GM12878 (cell line): ENCODE measurements around the gene TMEM9B. TPM values are rescaled to one million over a fixed set of nuclear protein-coding genes. Genes with fewer than 3 reads are reported as not detected.

ENCODE experiments used
- ATAC-seq: fragments of 200-7000 bp; cut with Tn5 transposase; 3 replicates; pipeline ENCODE4 v1.9.1; 2020; ENCODE audit warnings: mild to moderate bottlenecking, moderate library complexity
- BruUV-seq: library from RNA; stranded (reverse); fragments of 400-500 nt; replicated peaks from 2 replicates; lab custom pipeline; 2021; lab: Mats Ljungman, UMichigan
- CTCF ChIA-PET: fragments of 300-600 bp; sonication (Branson Sonifier 250); formaldehyde crosslinking; extraction: SDS; loops from one replicate; lab custom pipeline; 2021; ENCODE audit warnings: inconsistent platforms; lab: Yijun Ruan, JAX
- POLR2A ChIA-PET: fragments of 350-600 bp; formaldehyde crosslinking; extraction: SDS; loops from one replicate; lab custom pipeline; 2021; ENCODE audit warnings: inconsistent platforms; lab: Charles Lee
- RAD21 ChIA-PET: fragments of 300-600 bp; sonication (Branson Sonifier 250); formaldehyde crosslinking; loops from one replicate; lab custom pipeline; 2023; ENCODE audit warnings: antibody characterized with exemption; ENCODE audit not compliant: unreplicated experiment; lab: Charles Lee
- SMC1A ChIA-PET: fragments of 300-600 bp; sonication (Branson Sonifier 250); formaldehyde crosslinking; loops from one replicate; lab custom pipeline; 2023; ENCODE audit not compliant: unreplicated experiment, uncharacterized antibody; lab: Charles Lee
- DNase-seq: peaks from one replicate; pipeline ENCODE4 v3.0.0-alpha.2; 2011; ENCODE audit warnings: low read depth, low spot score
- FAIRE-seq: peaks from 3 replicates; lab custom pipeline; 2011; peaks lifted over from hg19 to GRCh38; lab: Jason Lieb, UNC
- H2AFZ ChIP-seq: 2 replicates; pipeline ENCODE4 v1.6.0; 2011; ENCODE audit warnings: low read depth, low read length, control low read depth; ENCODE audit not compliant: control insufficient read depth
- H3K27ac ChIP-seq: 2 replicates; pipeline ENCODE4 v1.5.1; 2011; ENCODE audit warnings: control low read depth; ENCODE audit not compliant: control insufficient read depth, insufficient read depth
- H3K27me3 ChIP-seq, 2 experiments: replicated peaks in 1 of 2; 2 replicates each; pipeline versions ENCODE4 v1.6.0 to v1.6.1; 2011; ENCODE audit warnings: low read length in 1 of 2; ENCODE audit not compliant: control insufficient read depth in 2 of 2, insufficient read depth in 2 of 2
- H3K36me3 ChIP-seq, 2 experiments: 2 replicates each; pipeline ENCODE4 v1.5.1; 2011; ENCODE audit warnings: low read length in 1 of 2; ENCODE audit not compliant: control insufficient read depth in 2 of 2, insufficient read depth in 2 of 2
- H3K4me1 ChIP-seq: 2 replicates; pipeline ENCODE4 v1.6.1; 2011; ENCODE audit warnings: mild to moderate bottlenecking, low read length, moderate library complexity, mixed read lengths; ENCODE audit not compliant: control insufficient read depth, insufficient read depth
- H3K4me2 ChIP-seq: 2 replicates; pipeline ENCODE4 v1.6.0; 2011; ENCODE audit warnings: control low read depth; ENCODE audit not compliant: control insufficient read depth, insufficient read depth
- H3K4me3 ChIP-seq: fragments of 200-600 bp; sonication (generic); 2 replicates; pipeline ENCODE4 v1.5.1; 2016
- H3K79me2 ChIP-seq: 2 replicates; pipeline ENCODE4 v1.6.0; 2011; ENCODE audit warnings: low read length; ENCODE audit not compliant: control insufficient read depth, insufficient read depth
- H3K9ac ChIP-seq: 2 replicates; pipeline ENCODE4 v1.8.0; 2011; ENCODE audit warnings: low read length, control low read depth, mixed read lengths; ENCODE audit not compliant: control insufficient read depth, insufficient read depth
- H3K9me3 ChIP-seq: replicated peaks from 3 replicates; pipeline ENCODE4 v1.5.1; 2011; ENCODE audit warnings: mild to moderate bottlenecking, low read length; ENCODE audit not compliant: control insufficient read depth, insufficient read depth
- H4K20me1 ChIP-seq: 2 replicates; pipeline ENCODE4 v1.6.0; 2011; ENCODE audit not compliant: control insufficient read depth, insufficient read depth
- BHLHE40 ChIP-seq, 2 experiments: fragments of 450-650 bp in 1 of 2; IDR thresholded peaks; 2 replicates each; pipeline ENCODE4 v1.6.1; 2011 to 2017; ENCODE audit warnings: low read depth in 2 of 2, borderline replicate concordance in 1 of 2, improper control_type of control experiment in 1 of 2, low read length in 1 of 2, mild to moderate bottlenecking in 1 of 2
- ELK1 ChIP-seq: IDR thresholded peaks from 2 replicates; pipeline ENCODE4 v1.6.1; 2012; ENCODE audit warnings: low read depth, low read length, improper control_type of control experiment
- FOS ChIP-seq: IDR thresholded peaks from 3 replicates; pipeline ENCODE4 v1.6.1; 2011; ENCODE audit warnings: borderline replicate concordance; ENCODE audit not compliant: insufficient read length; ENCODE audit errors: extremely low read depth
- FOXM1 ChIP-seq: IDR thresholded peaks from 2 replicates; pipeline ENCODE4 v1.6.1; 2012; ENCODE audit warnings: low read depth, mild to moderate bottlenecking, inconsistent platforms, low read length, moderate library complexity
- HDGF ChIP-seq: fragments of 450-650 bp; IDR thresholded peaks from 2 replicates; pipeline ENCODE4 v1.6.1; 2016; ENCODE audit warnings: antibody characterized with exemption
- JUNB ChIP-seq: IDR thresholded peaks from 2 replicates; pipeline ENCODE4 v1.6.1; 2016; ENCODE audit warnings: antibody characterized with exemption, mild to moderate bottlenecking
- MTA2 ChIP-seq: fragments of 450-650 bp; IDR thresholded peaks from 2 replicates; pipeline ENCODE4 v1.6.1; 2016; ENCODE audit warnings: low read depth, mild to moderate bottlenecking, moderate library complexity
- RBBP5 ChIP-seq: fragments of 200-600 bp; sonication (generic); conservative IDR thresholded peaks from 2 replicates; pipeline ENCODE4 v1.6.1; 2016
- RELB ChIP-seq: fragments of 450-650 bp; IDR thresholded peaks from 2 replicates; pipeline ENCODE4 v1.6.1; 2017; ENCODE audit warnings: low read depth, mild to moderate bottlenecking, moderate library complexity
- STAT3 ChIP-seq: IDR thresholded peaks from 2 replicates; pipeline ENCODE4 v1.6.1; 2011; ENCODE audit warnings: low read depth, low read length, improper control_type of control experiment
- TBL1XR1 ChIP-seq: IDR thresholded peaks from 2 replicates; pipeline ENCODE4 v1.6.1; 2012; ENCODE audit warnings: low read depth, low read length, improper control_type of control experiment
- YBX1 ChIP-seq: fragments of 450-650 bp; IDR thresholded peaks from 2 replicates; pipeline ENCODE4 v1.6.1; 2016; ENCODE audit warnings: antibody characterized with exemption
- ZNF217 ChIP-seq: fragments of 450-650 bp; IDR thresholded peaks from 2 replicates; pipeline ENCODE4 v1.6.1; 2017; ENCODE audit warnings: antibody characterized with exemption, mild to moderate bottlenecking
- ZNF687 ChIP-seq: fragments of 450-650 bp; IDR thresholded peaks from 2 replicates; pipeline ENCODE4 v1.6.1; 2017; ENCODE audit warnings: mild to moderate bottlenecking, moderate library complexity
- WGBS: methylation state at CpG from one replicate; pipeline ENCODE4 v1.1.6; 2016; ENCODE audit warnings: low lambda C conversion rate; ENCODE audit not compliant: insufficient replicate concordance, insufficient coverage; ENCODE audit errors: missing lambda C conversion rate; 5-methylcytosine and 5-hydroxymethylcytosine counted together
- in situ Hi-C: fragments of 300-500 bp; cut with MboI; formaldehyde crosslinking; loops from 9 replicates; pipeline ENCODE4 v1.14.3; 2018; ENCODE audit warnings: mixed read lengths
- intact Hi-C: fragments of 100-400 bp; cut with micrococcal nuclease; formaldehyde crosslinking; loops from one replicate; pipeline ENCODE4 v1.14.2; 2022; ENCODE audit not compliant: unreplicated experiment
- polyA plus RNA-seq, 11 experiments: library from polyadenylated mRNA; depleted of rRNA in 4 of 11; unstranded in 6 of 11; stranded (reverse) in 5 of 11; fragments of >200 nt; fragmentation: Nextera tagmentation in 4 of 11; fragmentation: Illumina TruSeq in 1 of 11; extraction: Ambion mirVana in 4 of 11; extraction: Trizol in 1 of 11; gene quantifications; 1 replicate in 1 of 11; 2 replicates in 10 of 11; pipeline versions ENCODE4 v1.2.1 to v1.2.3, GENCODE V29; 2011 to 2016; ENCODE audit warnings: inconsistent platforms in 2 of 11, missing spikeins in 2 of 11, low read depth in 1 of 11
- total RNA-seq, 4 experiments: library from RNA; depleted of rRNA in 3 of 4; stranded (reverse); fragments of >200 nt in 3 of 4; fragmentation: Illumina TruSeq in 1 of 4; extraction: Trizol in 1 of 4; gene quantifications; 2 replicates each; pipeline versions ENCODE4 v1.2.1 to v1.2.3, GENCODE V29; 2013 to 2021
- TF ChIP-seq, protein P1 (sequence below): fragments of 150-350 bp; IDR thresholded peaks from 2 replicates; pipeline ENCODE4 v1.6.1; 2016; ENCODE audit warnings: low read depth, low read length

TMEM9B gene
- total and polyA plus RNA-seq, 10 of the 15 experiments (the other 5 are each of a cell fraction or from before 2014, with no cell fraction given) = 11.5 to 54.0 (median 30.0) TPM

GRCh38 chr11:8927233-8927632 lies 37.0 kb downstream of the TMEM9B start:
- WGBS = 81% methylated on average over 5 of the region's 5 CpGs
- Histone ChIP-seq H3K27me3 (no peaks in the 10 kb centered on the region), H3K9ac (no peak overlapping the region), H2AFZ (no peak overlapping the region), H3K9me3 (no peaks in the 10 kb centered on the region), H3K79me2 (no peaks in the 10 kb centered on the region), H3K36me3 (peaks cover 0 to 2% of the 10 kb centered on the region in 2 experiments; a peak in 2 of 4 replicates), H3K27ac (no peak overlapping the region), H3K4me3 (no peak overlapping the region), H3K4me2 (no peak overlapping the region), H4K20me1 (no peaks in the 10 kb centered on the region), H3K4me1 (no peaks in the 10 kb centered on the region)
- SMC1A ChIA-PET = no interaction called here
- RAD21 ChIA-PET = no interaction called here
- POLR2A ChIA-PET = no interaction called here
- no TSS peak for BruUV-seq
- intact Hi-C loops (no loop called here), in situ Hi-C loops (no loop called here)
- DNase-seq (no peak), FAIRE-seq (no peak), ATAC-seq (no peak)
- TF ChIP-seq HDGF = no peak
- TF ChIP-seq RBBP5 = no peak
- no peak for TF ChIP-seq FOXM1
- TF ChIP-seq STAT3 = no peak
- no peak for TF ChIP-seq YBX1
- TF ChIP-seq MTA2 = no peak
- TF ChIP-seq FOS = no peak
- TF ChIP-seq ELK1 = no peak
- no peak for TF ChIP-seq BHLHE40 (IDR thresholded peaks at IDR 0.05; ENCODE audit: borderline replicate concordance in 1 of 2, low read depth in 2 of 2, low read length in 1 of 2)
- no peak for TF ChIP-seq TBL1XR1
- TF ChIP-seq JUNB = no peak
- TF ChIP-seq ZNF217 = no peak
- TF ChIP-seq ZNF687 = no peak
- TF ChIP-seq RELB = no peak
- TF ChIP-seq, protein P1, sequence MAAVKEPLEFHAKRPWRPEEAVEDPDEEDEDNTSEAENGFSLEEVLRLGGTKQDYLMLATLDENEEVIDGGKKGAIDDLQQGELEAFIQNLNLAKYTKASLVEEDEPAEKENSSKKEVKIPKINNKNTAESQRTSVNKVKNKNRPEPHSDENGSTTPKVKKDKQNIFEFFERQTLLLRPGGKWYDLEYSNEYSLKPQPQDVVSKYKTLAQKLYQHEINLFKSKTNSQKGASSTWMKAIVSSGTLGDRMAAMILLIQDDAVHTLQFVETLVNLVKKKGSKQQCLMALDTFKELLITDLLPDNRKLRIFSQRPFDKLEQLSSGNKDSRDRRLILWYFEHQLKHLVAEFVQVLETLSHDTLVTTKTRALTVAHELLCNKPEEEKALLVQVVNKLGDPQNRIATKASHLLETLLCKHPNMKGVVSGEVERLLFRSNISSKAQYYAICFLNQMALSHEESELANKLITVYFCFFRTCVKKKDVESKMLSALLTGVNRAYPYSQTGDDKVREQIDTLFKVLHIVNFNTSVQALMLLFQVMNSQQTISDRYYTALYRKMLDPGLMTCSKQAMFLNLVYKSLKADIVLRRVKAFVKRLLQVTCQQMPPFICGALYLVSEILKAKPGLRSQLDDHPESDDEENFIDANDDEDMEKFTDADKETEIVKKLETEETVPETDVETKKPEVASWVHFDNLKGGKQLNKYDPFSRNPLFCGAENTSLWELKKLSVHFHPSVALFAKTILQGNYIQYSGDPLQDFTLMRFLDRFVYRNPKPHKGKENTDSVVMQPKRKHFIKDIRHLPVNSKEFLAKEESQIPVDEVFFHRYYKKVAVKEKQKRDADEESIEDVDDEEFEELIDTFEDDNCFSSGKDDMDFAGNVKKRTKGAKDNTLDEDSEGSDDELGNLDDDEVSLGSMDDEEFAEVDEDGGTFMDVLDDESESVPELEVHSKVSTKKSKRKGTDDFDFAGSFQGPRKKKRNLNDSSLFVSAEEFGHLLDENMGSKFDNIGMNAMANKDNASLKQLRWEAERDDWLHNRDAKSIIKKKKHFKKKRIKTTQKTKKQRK = no peak
- CTCF ChIA-PET = interaction anchor here (0.7 to 1.7 kb wide), 2 partner anchors 210 to 1342 kb away, joined by 3 read pairs; no protein-coding TSS in a partner anchor
